Measurements from ENCODE around the gene CLEC2L. TPM values are rescaled to one million over a fixed set of nuclear protein-coding genes. Genes with fewer than 3 reads are reported as not detected.

The CLEC2L gene
- polyA plus RNA-seq, 1 donor from 2014 or later = 4.5 TPM

- TF ChIP-seq SMC3 (conservative IDR thresholded peaks at IDR 0.05; ENCODE audit: poor library complexity) (no peak), RAD21 (conservative IDR thresholded peaks at IDR 0.05) (no peak), POLR2AphosphoS5 (IDR thresholded peaks at IDR 0.05) (no peak), REST (IDR thresholded peaks at IDR 0.05; ENCODE audit: borderline replicate concordance) (no peak), CTCF (IDR thresholded peaks at IDR 0.05; ENCODE audit: poor library complexity, severe bottlenecking) (no peak)
Measured at GRCh38 chr7:139543801-139544603, 20.5 kb downstream of the CLEC2L start.

GRCh38 chr7:139544645-139545044 is 21.2 kb downstream of the CLEC2L start:
- no peaks in the 10 kb centered on the region for H3K79me2 ChIP-seq (replicated peaks; ENCODE audit: insufficient read depth, low read length)
- H4K20me1 ChIP-seq (ENCODE audit: insufficient read depth) = no peaks in the 10 kb centered on the region
- H3K27ac ChIP-seq (ENCODE audit: low read length) = no peak overlapping the region
- no peaks in the 10 kb centered on the region for H3K36me3 ChIP-seq (ENCODE audit: insufficient read depth, low read length)
- no peaks in the 10 kb centered on the region for H3K9me2 ChIP-seq (ENCODE audit: insufficient read depth, low read length)
- no peak overlapping the region for H3K4me3 ChIP-seq (ENCODE audit: low read length)
- no peaks in the 10 kb centered on the region for H3F3A ChIP-seq (ENCODE audit: insufficient read depth, low read length, poor library complexity, severe bottlenecking)
- H3K9ac ChIP-seq (ENCODE audit: low read length) = no peak overlapping the region
- H3K27me3 ChIP-seq (ENCODE audit: insufficient read depth, low read depth, low read length) = no peaks in the 10 kb centered on the region
- TF ChIP-seq MXI1 (conservative IDR thresholded peaks at IDR 0.05; ENCODE audit: poor library complexity, severe bottlenecking) (no peak), POLR2AphosphoS5 (IDR thresholded peaks at IDR 0.05) (no peak), CTCF (IDR thresholded peaks at IDR 0.05; ENCODE audit: poor library complexity, severe bottlenecking) (no peak), TAF1 (IDR thresholded peaks at IDR 0.05; ENCODE audit: low read depth) (no peak)
- no peak overlapping the region for H3K4me2 ChIP-seq (ENCODE audit: low read length)
- no peaks in the 10 kb centered on the region for H3K9me3 ChIP-seq (ENCODE audit: low read length)
- no peak overlapping the region for H2AFZ ChIP-seq (ENCODE audit: low read depth, low read length)

More at GRCh38 chr7:139543801-139544603, 20.5 kb downstream of the CLEC2L start:
- H3K9me2 ChIP-seq (ENCODE audit: insufficient read depth, low read length) = no peaks in the 10 kb centered on the region
- no peak overlapping the region for H3K4me2 ChIP-seq (ENCODE audit: low read length)
- no peaks in the 10 kb centered on the region for H3K79me2 ChIP-seq (replicated peaks; ENCODE audit: insufficient read depth, low read length)
- no peak overlapping the region for H3K4me3 ChIP-seq (ENCODE audit: low read length)
- H2AFZ ChIP-seq (ENCODE audit: low read depth, low read length) = no peak overlapping the region
- no peaks in the 10 kb centered on the region for H3K27me3 ChIP-seq (ENCODE audit: insufficient read depth, low read depth, low read length)
- no peaks in the 10 kb centered on the region for H3F3A ChIP-seq (ENCODE audit: insufficient read depth, low read length, poor library complexity, severe bottlenecking)
- no peak overlapping the region for H3K27ac ChIP-seq (ENCODE audit: low read length)
- no peaks in the 10 kb centered on the region for H3K9me3 ChIP-seq (ENCODE audit: low read length)
- H3K9ac ChIP-seq (ENCODE audit: low read length) = no peak overlapping the region
- no peaks in the 10 kb centered on the region for H4K20me1 ChIP-seq (ENCODE audit: insufficient read depth)
- no peaks in the 10 kb centered on the region for H3K36me3 ChIP-seq (ENCODE audit: insufficient read depth, low read length)

All from neural cell (in vitro differentiated cells).